DOHH2 (cell line): ENCODE results near the gene CHMP2B.
A peak's percentile ranks its signal among the peaks of the same experiment; 100 is the strongest.

Experiments used
- H3F3A ChIP-seq: fragments of 200-600 bp; sonication (generic), shearing (Covaris generic); 2 replicates; pipeline ENCODE4 v1.6.0; 2016; ENCODE audit warnings: antibody characterized with exemption, mild to moderate bottlenecking; ENCODE audit not compliant: control insufficient read depth, insufficient read depth
- H3K27ac ChIP-seq: fragments of 200-600 bp; sonication (generic); 2 replicates; pipeline ENCODE4 v1.5.1; 2014; ENCODE audit warnings: low read depth, mild to moderate bottlenecking, low read length, moderate library complexity
- H3K27me3 ChIP-seq: fragments of 200-600 bp; sonication (generic); 2 replicates; pipeline ENCODE4 v1.6.1; 2014; ENCODE audit warnings: mild to moderate bottlenecking, low read length, mixed read lengths; ENCODE audit not compliant: control insufficient read depth
- H3K36me3 ChIP-seq: fragments of 200-600 bp; sonication (generic); 2 replicates; pipeline ENCODE4 v1.6.1; 2014; ENCODE audit warnings: mild to moderate bottlenecking, low read length, moderate library complexity, mixed read lengths; ENCODE audit not compliant: control insufficient read depth
- H3K4me1 ChIP-seq: fragments of 200-600 bp; sonication (generic); 2 replicates; pipeline ENCODE4 v1.6.1; 2014; ENCODE audit warnings: mild to moderate bottlenecking, low read length, mixed read lengths; ENCODE audit not compliant: control insufficient read depth
- H3K4me2 ChIP-seq: fragments of 200-600 bp; sonication (generic); 2 replicates; pipeline ENCODE4 v1.6.0; 2014; ENCODE audit warnings: mild to moderate bottlenecking, low read length, moderate library complexity
- H3K4me3 ChIP-seq: fragments of 200-600 bp; sonication (generic); 2 replicates; pipeline ENCODE4 v1.5.1; 2014; ENCODE audit warnings: mild to moderate bottlenecking, low read length, mixed read lengths
- H3K79me2 ChIP-seq: fragments of 200-600 bp; sonication (generic); 2 replicates; pipeline ENCODE4 v1.6.1; 2014; ENCODE audit warnings: mild to moderate bottlenecking, low read length, mixed read lengths; ENCODE audit not compliant: control insufficient read depth
- H3K9me2 ChIP-seq: fragments of 200-600 bp; sonication (generic); replicated peaks from 2 replicates; pipeline ENCODE4 v1.6.1; 2014; ENCODE audit warnings: mild to moderate bottlenecking, low read length, mixed read lengths; ENCODE audit not compliant: control insufficient read depth
- H3K9me3 ChIP-seq: fragments of 200-600 bp; sonication (generic); 2 replicates; pipeline ENCODE4 v1.6.1; 2014; ENCODE audit warnings: antibody characterized with exemption, low read length, mixed read lengths; ENCODE audit not compliant: control insufficient read depth, insufficient read depth
- H4K20me1 ChIP-seq: fragments of 200-600 bp; sonication (generic); 2 replicates; pipeline ENCODE4 v1.6.0; 2014; ENCODE audit warnings: low read depth, mild to moderate bottlenecking, antibody characterized with exemption, low read length, moderate library complexity; ENCODE audit not compliant: control insufficient read depth, insufficient read depth
- CTCF ChIP-seq: fragments of 200-600 bp; sonication (generic); IDR thresholded peaks from one replicate; pipeline ENCODE4 v1.5.1; 2014; ENCODE audit warnings: antibody characterized with exemption, mild to moderate bottlenecking, low read depth, low read length; ENCODE audit not compliant: poor library complexity, severe bottlenecking
- EZH2phosphoT487 ChIP-seq: fragments of 200-600 bp; sonication (generic); IDR thresholded peaks from 2 replicates; pipeline ENCODE4 v1.6.1; 2017; ENCODE audit warnings: borderline replicate concordance, mild to moderate bottlenecking, antibody characterized with exemption, low read length, moderate library complexity, mixed read lengths

The CHMP2B gene

GRCh38 chr3:87218560-87218959 lies 8.5 kb upstream of the CHMP2B start:
- Histone ChIP-seq H3K9me3 (no peaks in the 10 kb centered on the region), H3K79me2 (no peaks in the 10 kb centered on the region), H3K4me1 (no peaks in the 10 kb centered on the region), H3K27me3 (no peaks in the 10 kb centered on the region), H4K20me1 (no peaks in the 10 kb centered on the region), H3K27ac (no peak overlapping the region), H3F3A (no peaks in the 10 kb centered on the region), H3K4me2 (no peak overlapping the region), H3K9me2 (no peaks in the 10 kb centered on the region), H3K36me3 (no peaks in the 10 kb centered on the region), H3K4me3 (no peak overlapping the region)
- no peak for TF ChIP-seq EZH2phosphoT487
- no peak for TF ChIP-seq CTCF

- Histone ChIP-seq H3K27me3 (no peaks in the 10 kb centered on the region), H3K9me2 (no peaks in the 10 kb centered on the region), H3K79me2 (no peaks in the 10 kb centered on the region), H3K4me1 (no peaks in the 10 kb centered on the region), H3K4me3 (no peak overlapping the region), H4K20me1 (no peaks in the 10 kb centered on the region), H3K27ac (no peak overlapping the region), H3F3A (no peaks in the 10 kb centered on the region), H3K9me3 (no peaks in the 10 kb centered on the region), H3K36me3 (no peaks in the 10 kb centered on the region), H3K4me2 (no peak overlapping the region)
- TF ChIP-seq EZH2phosphoT487 (no peak), CTCF (no peak)
Measured at GRCh38 chr3:87219611-87220010, 7.5 kb upstream of the CHMP2B start.

GRCh38 chr3:87225659-87226058 lies 1.4 kb upstream of the CHMP2B start:
- Histone ChIP-seq H3K36me3 (peaks cover 5% of the 10 kb centered on the region; the same call in 1 of the 2 replicates), H3F3A (no peaks in the 10 kb centered on the region), H3K27ac (no peak overlapping the region), H3K4me2 (no peak overlapping the region), H4K20me1 (no peaks in the 10 kb centered on the region), H3K79me2 (peaks cover 35% of the 10 kb centered on the region), H3K4me3 (no peak overlapping the region), H3K4me1 (peaks cover 13% of the 10 kb centered on the region), H3K9me3 (no peaks in the 10 kb centered on the region), H3K9me2 (no peaks in the 10 kb centered on the region), H3K27me3 (no peaks in the 10 kb centered on the region)
- TF ChIP-seq CTCF (no peak), EZH2phosphoT487 (no peak)

GRCh38 chr3:87227835-87228144 lies 681 bp downstream of the CHMP2B start:
- H3K36me3 ChIP-seq, result peaks cover 5% of the 10 kb centered on the region; the same call in 1 of the 2 replicates
- peak overlapping the region; percentile 94 for H3K4me2 ChIP-seq
- no peaks in the 10 kb centered on the region for H3K27me3 ChIP-seq
- H3K79me2 ChIP-seq, result peaks cover 56% of the 10 kb centered on the region
- H3K9me3 ChIP-seq, result no peaks in the 10 kb centered on the region
- no peaks in the 10 kb centered on the region for H3K9me2 ChIP-seq
- peaks cover 13% of the 10 kb centered on the region for H3K4me1 ChIP-seq
- H4K20me1 ChIP-seq, result no peaks in the 10 kb centered on the region
- peak overlapping the region; percentile 98 for H3K4me3 ChIP-seq
- TF ChIP-seq CTCF (no peak), EZH2phosphoT487 (no peak)
- no peaks in the 10 kb centered on the region for H3F3A ChIP-seq
- no peak overlapping the region for H3K27ac ChIP-seq
